ACC112 (cell line): Measurements from ENCODE around the gene ZNF576.

ENCODE experiments used
- H2AFZ ChIP-seq: fragments of 200-600 bp; sonication (generic); one replicate; pipeline ENCODE4 v1.6.0; 2017; ENCODE audit warnings: antibody characterized with exemption, low read length; ENCODE audit not compliant: unreplicated experiment
- H3K27ac ChIP-seq: fragments of 200-600 bp; sonication (generic); 2 replicates; pipeline ENCODE4 v1.5.1; 2014; ENCODE audit warnings: low read depth, mild to moderate bottlenecking, antibody characterized with exemption, low read length, moderate library complexity
- H3K27me3 ChIP-seq: fragments of 200-600 bp; sonication (generic); 2 replicates; pipeline ENCODE4 v1.6.1; 2014; ENCODE audit warnings: mild to moderate bottlenecking, antibody characterized with exemption, low read length, moderate library complexity, mixed read lengths; ENCODE audit not compliant: insufficient read depth
- H3K36me3 ChIP-seq: fragments of 200-600 bp; sonication (generic); 2 replicates; pipeline ENCODE4 v1.6.1; 2016; ENCODE audit warnings: mild to moderate bottlenecking, antibody characterized with exemption, low read length, moderate library complexity, mixed read lengths; ENCODE audit not compliant: insufficient read depth
- H3K4me1 ChIP-seq: fragments of 200-600 bp; sonication (generic); one replicate; pipeline ENCODE4 v1.6.1; 2016; ENCODE audit warnings: low read length, mixed read lengths; ENCODE audit not compliant: insufficient read depth, unreplicated experiment, control insufficient read depth
- H3K4me3 ChIP-seq: fragments of 200-600 bp; sonication (generic); 2 replicates; pipeline ENCODE4 v1.5.1; 2014; ENCODE audit warnings: mild to moderate bottlenecking, low read depth, low read length
- H3K79me2 ChIP-seq: fragments of 200-600 bp; sonication (generic); one replicate; pipeline ENCODE4 v1.6.0; 2016; ENCODE audit warnings: low read length; ENCODE audit not compliant: control insufficient read depth, unreplicated experiment, insufficient read depth

Gene ZNF576

GRCh38 chr19:43591904-43592772 is 4.3 kb upstream of the ZNF576 start:
- peaks cover 18% of the 10 kb centered on the region for H3K79me2 ChIP-seq
- H3K4me1 ChIP-seq = peaks cover 3% of the 10 kb centered on the region
- H2AFZ ChIP-seq = no peak overlapping the region
- H3K27ac ChIP-seq = no peak overlapping the region
- no peaks in the 10 kb centered on the region for H3K36me3 ChIP-seq
- H3K4me3 ChIP-seq = no peak overlapping the region
- H3K27me3 ChIP-seq = no peaks in the 10 kb centered on the region

GRCh38 chr19:43592800-43593350 is 3.5 kb upstream of the ZNF576 start:
- Histone ChIP-seq H3K36me3 (no peaks in the 10 kb centered on the region), H3K4me1 (peaks cover 10% of the 10 kb centered on the region), H2AFZ (no peak overlapping the region), H3K27me3 (no peaks in the 10 kb centered on the region), H3K27ac (no peak overlapping the region), H3K79me2 (peaks cover 25% of the 10 kb centered on the region), H3K4me3 (no peak overlapping the region)

- Histone ChIP-seq H3K4me3 (peak overlapping the region; percentile 90; the same call in 1 of the 2 replicates), H3K36me3 (no peaks in the 10 kb centered on the region), H3K27me3 (no peaks in the 10 kb centered on the region), H3K4me1 (peaks cover 10% of the 10 kb centered on the region), H2AFZ (no peak overlapping the region), H3K27ac (no peak overlapping the region), H3K79me2 (peaks cover 32% of the 10 kb centered on the region)
Observed at GRCh38 chr19:43594081-43594697, 2.2 kb upstream of the ZNF576 start.

- Histone ChIP-seq H3K36me3 (no peaks in the 10 kb centered on the region), H3K4me3 (peak overlapping the region; percentile 90), H2AFZ (no peak overlapping the region), H3K27ac (peak overlapping the region; percentile 78), H3K4me1 (peaks cover 10% of the 10 kb centered on the region), H3K79me2 (peaks cover 32% of the 10 kb centered on the region), H3K27me3 (no peaks in the 10 kb centered on the region)
Observed at GRCh38 chr19:43594710-43595604, 1.4 kb upstream of the ZNF576 start.

GRCh38 chr19:43595605-43595998 is 793 bp upstream of the ZNF576 start:
- peaks cover 10% of the 10 kb centered on the region for H3K4me1 ChIP-seq
- H3K27me3 ChIP-seq = no peaks in the 10 kb centered on the region
- peak overlapping the region; percentile 78 for H3K27ac ChIP-seq
- no peak overlapping the region for H2AFZ ChIP-seq
- H3K36me3 ChIP-seq = no peaks in the 10 kb centered on the region
- peak overlapping the region; percentile 90 for H3K4me3 ChIP-seq
- H3K79me2 ChIP-seq = peaks cover 32% of the 10 kb centered on the region

- peak overlapping the region; percentile 91 for H3K4me3 ChIP-seq
- no peaks in the 10 kb centered on the region for H3K27me3 ChIP-seq
- H2AFZ ChIP-seq = peak overlapping the region; percentile 84
- H3K36me3 ChIP-seq = no peaks in the 10 kb centered on the region
- peak overlapping the region; percentile 94 for H3K27ac ChIP-seq
- peaks cover 10% of the 10 kb centered on the region for H3K4me1 ChIP-seq
- H3K79me2 ChIP-seq = peaks cover 32% of the 10 kb centered on the region
Observed at GRCh38 chr19:43596842-43597461, 557 bp downstream of the ZNF576 start.

- Histone ChIP-seq H3K27me3 (no peaks in the 10 kb centered on the region), H3K36me3 (no peaks in the 10 kb centered on the region), H3K79me2 (peaks cover 28% of the 10 kb centered on the region), H3K4me3 (peak overlapping the region; percentile 91), H3K27ac (no peak overlapping the region), H2AFZ (no peak overlapping the region), H3K4me1 (peaks cover 10% of the 10 kb centered on the region)
Observed at GRCh38 chr19:43597876-43598275, 1.5 kb downstream of the ZNF576 start.

- no peak overlapping the region for H3K27ac ChIP-seq
- no peaks in the 10 kb centered on the region for H3K36me3 ChIP-seq
- H3K27me3 ChIP-seq = no peaks in the 10 kb centered on the region
- H3K79me2 ChIP-seq = peaks cover 26% of the 10 kb centered on the region
- peaks cover 10% of the 10 kb centered on the region for H3K4me1 ChIP-seq
- H2AFZ ChIP-seq = no peak overlapping the region
- H3K4me3 ChIP-seq = no peak overlapping the region; the same call in 1 of the 2 replicates
Observed at GRCh38 chr19:43598445-43599240, 2.2 kb downstream of the ZNF576 start.

- Histone ChIP-seq H3K4me3 (no peak overlapping the region), H3K4me1 (peaks cover 10% of the 10 kb centered on the region), H2AFZ (no peak overlapping the region), H3K36me3 (no peaks in the 10 kb centered on the region), H3K27ac (no peak overlapping the region), H3K27me3 (no peaks in the 10 kb centered on the region), H3K79me2 (peaks cover 19% of the 10 kb centered on the region)
Observed at GRCh38 chr19:43599635-43600295, 3.4 kb downstream of the ZNF576 start.
